Fibroblast of the aortic adventitia (primary cell): ENCODE measurements around the gene TRMT61A. TPM values are rescaled to one million over a fixed set of nuclear protein-coding genes. Genes with fewer than 3 reads are reported as not detected.

Experiments
- DNase-seq: peaks from one replicate; pipeline ENCODE4 v3.0.0-alpha.2; 2010; ENCODE audit warnings: low read depth
- H3K4me3 ChIP-seq: 2 replicates; pipeline ENCODE4 v1.5.1; 2011; ENCODE audit warnings: low read depth, mild to moderate bottlenecking, control low read depth, low read length, moderate library complexity
- CTCF ChIP-seq: IDR thresholded peaks from 2 replicates; pipeline ENCODE4 v1.5.1; 2011; ENCODE audit warnings: mild to moderate bottlenecking, low read length, control low read depth, inconsistent platforms; ENCODE audit not compliant: insufficient read depth
- total RNA-seq: library from RNA; depleted of rRNA; stranded (reverse); fragments of >200 nt; gene quantifications from 2 replicates; pipeline ENCODE4 v1.2.3, GENCODE V29; 2012; ENCODE audit warnings: low replicate concordance

Gene TRMT61A
- total RNA-seq, 1 donor: 9.2 TPM

GRCh38 chr14:103489621-103490020, 39.4 kb upstream of the TRMT61A start:
- no peak for TF ChIP-seq CTCF
- no peak overlapping the region for H3K4me3 ChIP-seq
- no peak for DNase-seq

- no peak overlapping the region for H3K4me3 ChIP-seq
- no peak for TF ChIP-seq CTCF
- no peak for DNase-seq
These were observed 37.3 kb upstream of the TRMT61A start for GRCh38 chr14:103491691-103492090.

- TF ChIP-seq CTCF: no peak
- no peak overlapping the region for H3K4me3 ChIP-seq
- DNase-seq: no peak
These were observed 36.7 kb upstream of the TRMT61A start for GRCh38 chr14:103492156-103492925.

GRCh38 chr14:103495854-103496253, 33.1 kb upstream of the TRMT61A start:
- no peak for TF ChIP-seq CTCF
- no peak for DNase-seq
- H3K4me3 ChIP-seq: no peak overlapping the region

- no peak for DNase-seq
- H3K4me3 ChIP-seq: no peak overlapping the region
- no peak for TF ChIP-seq CTCF
These were observed 32.2 kb upstream of the TRMT61A start for GRCh38 chr14:103496776-103497175.

GRCh38 chr14:103499709-103500108, 29.3 kb upstream of the TRMT61A start:
- no peak for DNase-seq
- no peak for TF ChIP-seq CTCF
- H3K4me3 ChIP-seq: no peak overlapping the region
